Neural cell (in vitro differentiated cells): ENCODE measurements around the gene ABCC3. TPM values are rescaled to one million over a fixed set of nuclear protein-coding genes. Genes with fewer than 3 reads are reported as not detected.

ENCODE experiments used
- H2AFZ ChIP-seq: fragments of 200-600, 300-800 bp; sonication (generic), shearing (Covaris generic); 2 replicates; pipeline ENCODE4 v1.6.0; 2014; ENCODE audit warnings: low read depth, mild to moderate bottlenecking, antibody characterized with exemption, low read length, moderate library complexity
- H3F3A ChIP-seq: fragments of 200-600 bp; shearing (Covaris generic); 2 replicates; pipeline ENCODE4 v1.6.1; 2016; ENCODE audit warnings: mild to moderate bottlenecking, moderate library complexity, mixed read lengths, antibody characterized with exemption, low read length; ENCODE audit not compliant: insufficient read depth, poor library complexity, severe bottlenecking
- H3K27ac ChIP-seq: fragments of 200-600, 300-800 bp; sonication (generic), shearing (Covaris generic); 2 replicates; pipeline ENCODE4 v1.5.1; 2014; ENCODE audit warnings: mild to moderate bottlenecking, low read length, moderate library complexity
- H3K27me3 ChIP-seq: fragments of 300-800, 200-600 bp; sonication (generic), shearing (Covaris generic); 2 replicates; pipeline ENCODE4 v1.6.0; 2014; ENCODE audit warnings: mild to moderate bottlenecking, low read depth, low read length, moderate library complexity; ENCODE audit not compliant: insufficient read depth
- H3K36me3 ChIP-seq: fragments of 300-800, 200-600 bp; sonication (generic), shearing (Covaris generic); 2 replicates; pipeline ENCODE4 v1.5.1; 2014; ENCODE audit warnings: mild to moderate bottlenecking, antibody characterized with exemption, low read length, moderate library complexity; ENCODE audit not compliant: insufficient read depth
- H3K4me2 ChIP-seq: fragments of 300-800, 200-600 bp; sonication (generic), shearing (Covaris generic); 2 replicates; pipeline ENCODE4 v1.6.0; 2014; ENCODE audit warnings: mild to moderate bottlenecking, low read length
- H3K4me3 ChIP-seq: fragments of 300-800, 200-600 bp; sonication (generic), shearing (Covaris generic); 2 replicates; pipeline ENCODE4 v1.5.1; 2014; ENCODE audit warnings: mild to moderate bottlenecking, low read length, moderate library complexity
- H3K79me2 ChIP-seq: fragments of 200-600 bp; shearing (Covaris generic); replicated peaks from 2 replicates; pipeline ENCODE4 v1.6.0; 2014; ENCODE audit warnings: mild to moderate bottlenecking, low read length, moderate library complexity; ENCODE audit not compliant: insufficient read depth
- H3K9ac ChIP-seq: fragments of 300-800, 200-600 bp; sonication (generic), shearing (Covaris generic); 2 replicates; pipeline ENCODE4 v1.6.1; 2016; ENCODE audit warnings: mild to moderate bottlenecking, low read length, mixed read lengths
- H3K9me2 ChIP-seq: fragments of 200-600 bp; shearing (Covaris generic); 2 replicates; pipeline ENCODE4 v1.6.1; 2016; ENCODE audit warnings: mild to moderate bottlenecking, low read length, mixed read lengths; ENCODE audit not compliant: insufficient read depth
- H3K9me3 ChIP-seq: fragments of 200-600, 300-800 bp; sonication (generic), shearing (Covaris generic); 2 replicates; pipeline ENCODE4 v1.6.1; 2016; ENCODE audit warnings: mild to moderate bottlenecking, mixed run types, low read length, moderate library complexity, mixed read lengths
- H4K20me1 ChIP-seq: fragments of 200-600 bp; shearing (Covaris generic); 2 replicates; pipeline ENCODE4 v1.6.1; 2016; ENCODE audit warnings: mild to moderate bottlenecking, mixed run types; ENCODE audit not compliant: insufficient read depth
- CTCF ChIP-seq: fragments of 450-650 bp; IDR thresholded peaks from 2 replicates; pipeline ENCODE4 v1.5.1; 2014; ENCODE audit warnings: antibody characterized with exemption, mild to moderate bottlenecking, moderate library complexity; ENCODE audit not compliant: poor library complexity, severe bottlenecking
- EP300 ChIP-seq: fragments of 450-650 bp; conservative IDR thresholded peaks from 2 replicates; pipeline ENCODE4 v1.6.1; 2014; ENCODE audit warnings: antibody characterized with exemption, mild to moderate bottlenecking, moderate library complexity; ENCODE audit not compliant: poor library complexity, severe bottlenecking
- EZH2 ChIP-seq: fragments of 200-600, 300-800 bp; shearing (Covaris generic), sonication (generic); IDR thresholded peaks from 2 replicates; pipeline ENCODE4 v1.6.1; 2014; ENCODE audit warnings: antibody characterized with exemption, low read length, borderline replicate concordance, mild to moderate bottlenecking; ENCODE audit not compliant: insufficient read depth, poor library complexity, severe bottlenecking
- MXI1 ChIP-seq: fragments of 450-650 bp; conservative IDR thresholded peaks from 2 replicates; pipeline ENCODE4 v1.6.1; 2014; ENCODE audit warnings: antibody characterized with exemption, mild to moderate bottlenecking; ENCODE audit not compliant: poor library complexity, severe bottlenecking
- POLR2AphosphoS5 ChIP-seq: IDR thresholded peaks from 2 replicates; pipeline ENCODE4 v1.6.1; 2012
- RAD21 ChIP-seq: fragments of 450-650 bp; conservative IDR thresholded peaks from 2 replicates; pipeline ENCODE4 v1.6.1; 2014; ENCODE audit warnings: antibody characterized with exemption, mild to moderate bottlenecking, moderate library complexity
- SMC3 ChIP-seq: fragments of 450-650 bp; conservative IDR thresholded peaks from 2 replicates; pipeline ENCODE4 v1.6.1; 2014; ENCODE audit warnings: antibody characterized with exemption, mild to moderate bottlenecking, moderate library complexity; ENCODE audit not compliant: poor library complexity
- TAF1 ChIP-seq: IDR thresholded peaks from 2 replicates; pipeline ENCODE4 v1.6.1; 2012; ENCODE audit warnings: low read depth
- polyA plus RNA-seq: library from polyadenylated mRNA; depleted of rRNA; stranded (reverse); fragments of >200 nt; gene quantifications from 2 replicates; pipeline ENCODE4 v1.2.3, GENCODE V29; 2014
- TF ChIP-seq, protein P1 (sequence below): IDR thresholded peaks from 2 replicates; pipeline ENCODE4 v1.6.1; 2012; ENCODE audit warnings: borderline replicate concordance

Gene ABCC3
- polyA plus RNA-seq, 1 donor from 2014 or later: not detected

- Histone ChIP-seq H3K79me2 (no peaks in the 10 kb centered on the region), H3K4me3 (no peak overlapping the region), H3K9ac (no peak overlapping the region), H2AFZ (no peak overlapping the region), H3K4me2 (no peak overlapping the region), H3K9me2 (no peaks in the 10 kb centered on the region), H3K27ac (no peak overlapping the region), H3K9me3 (no peaks in the 10 kb centered on the region), H4K20me1 (no peaks in the 10 kb centered on the region), H3K27me3 (peaks cover 42% of the 10 kb centered on the region), H3F3A (no peaks in the 10 kb centered on the region), H3K36me3 (no peaks in the 10 kb centered on the region)
- TF ChIP-seq RAD21 (no peak), EP300 (no peak)
Observed at GRCh38 chr17:50635732-50635981, 976 bp downstream of the ABCC3 start.

DNA sequence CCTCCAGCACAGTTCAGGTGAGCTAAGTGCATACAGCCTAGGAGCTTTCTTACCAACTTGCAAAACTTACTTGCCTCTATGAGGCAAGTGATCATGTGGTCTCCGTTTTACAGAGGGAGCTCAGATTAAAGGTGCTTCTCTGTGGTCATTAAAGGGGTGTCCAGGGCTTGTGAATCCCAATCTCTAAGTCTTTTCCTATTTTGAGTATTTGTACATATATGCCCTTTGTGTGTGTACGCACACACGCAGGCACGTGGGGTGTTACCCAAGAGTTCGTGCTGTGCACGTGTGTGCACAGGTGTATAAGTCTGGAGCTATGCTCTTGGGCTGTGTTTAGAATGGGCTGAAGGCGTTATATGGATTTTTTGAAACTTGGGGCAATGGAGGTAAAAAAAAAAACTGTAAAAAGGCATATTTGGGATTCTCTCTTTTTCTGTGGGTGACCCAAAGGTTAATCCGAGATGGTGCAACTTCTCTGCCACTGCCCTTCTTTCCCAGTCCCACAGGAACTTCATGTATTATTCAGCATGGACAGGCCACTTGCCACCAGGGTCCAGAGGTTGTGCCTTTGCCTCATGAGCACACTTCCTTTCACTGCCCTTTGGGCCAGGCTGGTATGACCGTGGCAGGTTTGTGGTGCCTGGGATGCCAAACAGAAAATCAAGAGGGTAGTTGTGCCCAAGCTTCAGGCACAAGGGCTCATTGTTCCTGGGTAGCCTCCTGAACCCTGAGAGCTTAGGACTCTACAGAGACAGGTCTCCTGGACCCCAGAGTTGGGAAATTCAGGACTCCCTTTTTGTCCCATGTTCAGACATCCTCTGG is 1.5 kb downstream of the ABCC3 start:
- no peaks in the 10 kb centered on the region for H3K36me3 ChIP-seq
- H3K9ac ChIP-seq: no peak overlapping the region
- TF ChIP-seq MXI1: no peak
- no peak for TF ChIP-seq POLR2AphosphoS5
- TF ChIP-seq TAF1: no peak
- no peak for TF ChIP-seq RAD21
- TF ChIP-seq, protein P1, sequence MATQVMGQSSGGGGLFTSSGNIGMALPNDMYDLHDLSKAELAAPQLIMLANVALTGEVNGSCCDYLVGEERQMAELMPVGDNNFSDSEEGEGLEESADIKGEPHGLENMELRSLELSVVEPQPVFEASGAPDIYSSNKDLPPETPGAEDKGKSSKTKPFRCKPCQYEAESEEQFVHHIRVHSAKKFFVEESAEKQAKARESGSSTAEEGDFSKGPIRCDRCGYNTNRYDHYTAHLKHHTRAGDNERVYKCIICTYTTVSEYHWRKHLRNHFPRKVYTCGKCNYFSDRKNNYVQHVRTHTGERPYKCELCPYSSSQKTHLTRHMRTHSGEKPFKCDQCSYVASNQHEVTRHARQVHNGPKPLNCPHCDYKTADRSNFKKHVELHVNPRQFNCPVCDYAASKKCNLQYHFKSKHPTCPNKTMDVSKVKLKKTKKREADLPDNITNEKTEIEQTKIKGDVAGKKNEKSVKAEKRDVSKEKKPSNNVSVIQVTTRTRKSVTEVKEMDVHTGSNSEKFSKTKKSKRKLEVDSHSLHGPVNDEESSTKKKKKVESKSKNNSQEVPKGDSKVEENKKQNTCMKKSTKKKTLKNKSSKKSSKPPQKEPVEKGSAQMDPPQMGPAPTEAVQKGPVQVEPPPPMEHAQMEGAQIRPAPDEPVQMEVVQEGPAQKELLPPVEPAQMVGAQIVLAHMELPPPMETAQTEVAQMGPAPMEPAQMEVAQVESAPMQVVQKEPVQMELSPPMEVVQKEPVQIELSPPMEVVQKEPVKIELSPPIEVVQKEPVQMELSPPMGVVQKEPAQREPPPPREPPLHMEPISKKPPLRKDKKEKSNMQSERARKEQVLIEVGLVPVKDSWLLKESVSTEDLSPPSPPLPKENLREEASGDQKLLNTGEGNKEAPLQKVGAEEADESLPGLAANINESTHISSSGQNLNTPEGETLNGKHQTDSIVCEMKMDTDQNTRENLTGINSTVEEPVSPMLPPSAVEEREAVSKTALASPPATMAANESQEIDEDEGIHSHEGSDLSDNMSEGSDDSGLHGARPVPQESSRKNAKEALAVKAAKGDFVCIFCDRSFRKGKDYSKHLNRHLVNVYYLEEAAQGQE: no peak
- TF ChIP-seq SMC3: no peak
- no peak for TF ChIP-seq EZH2
- no peak for TF ChIP-seq CTCF
- H3K27ac ChIP-seq: no peak overlapping the region
- H3F3A ChIP-seq: no peaks in the 10 kb centered on the region
- no peaks in the 10 kb centered on the region for H3K9me2 ChIP-seq
- no peaks in the 10 kb centered on the region for H4K20me1 ChIP-seq
- H3K4me3 ChIP-seq: no peak overlapping the region
- H2AFZ ChIP-seq: no peak overlapping the region
- no peaks in the 10 kb centered on the region for H3K79me2 ChIP-seq
- H3K27me3 ChIP-seq: peaks cover 42% of the 10 kb centered on the region
- no peaks in the 10 kb centered on the region for H3K9me3 ChIP-seq
- no peak overlapping the region for H3K4me2 ChIP-seq

DNA sequence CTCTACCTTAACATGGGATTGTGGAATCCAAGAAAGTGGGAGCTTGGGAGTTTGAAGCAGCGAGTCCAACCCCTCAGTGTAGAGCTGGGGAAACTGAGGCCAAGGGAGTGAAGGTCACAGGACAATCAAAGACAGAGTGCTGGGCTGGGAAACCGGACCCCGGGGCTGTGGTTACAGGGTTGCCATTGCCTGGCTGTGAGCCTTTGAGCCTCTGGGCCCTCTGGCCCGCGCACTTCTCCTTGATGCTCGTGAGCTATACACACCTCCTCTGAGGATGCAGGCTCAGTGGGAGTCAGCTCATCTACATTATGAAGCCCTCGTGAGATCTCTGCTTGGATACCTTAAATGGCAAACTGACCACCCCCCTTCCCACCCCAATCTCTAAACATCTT is 2.1 kb downstream of the ABCC3 start:
- H3F3A ChIP-seq: no peaks in the 10 kb centered on the region
- H3K9me2 ChIP-seq: no peaks in the 10 kb centered on the region
- no peaks in the 10 kb centered on the region for H3K36me3 ChIP-seq
- TF ChIP-seq, protein P1: no peak
- TF ChIP-seq RAD21 (no peak), TAF1 (no peak), MXI1 (no peak), CTCF (no peak), EZH2 (no peak), POLR2AphosphoS5 (no peak), SMC3 (no peak), EP300 (no peak)
- H3K4me3 ChIP-seq: no peak overlapping the region
- H3K27ac ChIP-seq: no peak overlapping the region
- no peaks in the 10 kb centered on the region for H3K79me2 ChIP-seq
- H3K9me3 ChIP-seq: no peaks in the 10 kb centered on the region
- H3K27me3 ChIP-seq: peaks cover 42% of the 10 kb centered on the region
- no peak overlapping the region for H3K9ac ChIP-seq
- H4K20me1 ChIP-seq: no peaks in the 10 kb centered on the region
- no peak overlapping the region for H3K4me2 ChIP-seq
- H2AFZ ChIP-seq: no peak overlapping the region
